Trophoblast cell (in vitro differentiated cells and primary cell): ENCODE results near the gene ARMC3.

ENCODE experiments used
- DNase-seq, 2 donors: peaks; one replicate each; pipeline ENCODE4 v3.0.0-alpha.2; 2016
- H2AFZ ChIP-seq: 2 replicates; pipeline ENCODE4 v1.6.1; 2013; ENCODE audit warnings: low read length, moderate library complexity, mild to moderate bottlenecking; ENCODE audit not compliant: insufficient read depth, poor library complexity
- H2AK5ac ChIP-seq: 2 replicates; pipeline ENCODE4 v1.6.1; 2013; ENCODE audit warnings: mild to moderate bottlenecking, low read length
- H2BK120ac ChIP-seq: 2 replicates; pipeline ENCODE4 v1.6.1; 2013; ENCODE audit warnings: low read length, mild to moderate bottlenecking, moderate library complexity; ENCODE audit not compliant: insufficient read depth, poor library complexity
- H2BK12ac ChIP-seq: 2 replicates; pipeline ENCODE4 v1.6.1; 2013; ENCODE audit warnings: mild to moderate bottlenecking, low read length, moderate library complexity
- H2BK5ac ChIP-seq: 2 replicates; pipeline ENCODE4 v1.6.1; 2013; ENCODE audit warnings: low read length, low read depth, moderate library complexity, mild to moderate bottlenecking; ENCODE audit not compliant: poor library complexity
- H3K14ac ChIP-seq: 2 replicates; pipeline ENCODE4 v1.6.1; 2013; ENCODE audit warnings: mild to moderate bottlenecking, low read length
- H3K18ac ChIP-seq: 2 replicates; pipeline ENCODE4 v1.6.1; 2013; ENCODE audit warnings: mild to moderate bottlenecking, low read length
- H3K23ac ChIP-seq: 2 replicates; pipeline ENCODE4 v1.6.1; 2013; ENCODE audit warnings: low read length
- H3K27ac ChIP-seq: 2 replicates; pipeline ENCODE4 v1.5.1; 2013; ENCODE audit warnings: low read depth, mild to moderate bottlenecking, inconsistent platforms, low read length, moderate library complexity
- H3K27me3 ChIP-seq: 2 replicates; pipeline ENCODE4 v1.6.1; 2013; ENCODE audit warnings: inconsistent platforms, mild to moderate bottlenecking, low read length, moderate library complexity; ENCODE audit not compliant: insufficient read depth
- H3K36me3 ChIP-seq, 2 experiments: 1 replicate in 1 of 2; 2 replicates in 1 of 2; pipeline ENCODE4 v1.6.1; 2013; ENCODE audit warnings: low read length in 2 of 2, mild to moderate bottlenecking in 2 of 2, moderate library complexity in 1 of 2; ENCODE audit not compliant: insufficient read depth in 2 of 2, control insufficient read depth in 1 of 2
- H3K4ac ChIP-seq: 2 replicates; pipeline ENCODE4 v1.6.1; 2013; ENCODE audit warnings: low read depth, mild to moderate bottlenecking, low read length, moderate library complexity
- H3K4me1 ChIP-seq, 2 experiments: 1 replicate in 1 of 2; 2 replicates in 1 of 2; pipeline ENCODE4 v1.6.1; 2013; ENCODE audit warnings: low read length in 2 of 2, mild to moderate bottlenecking in 2 of 2, moderate library complexity in 1 of 2; ENCODE audit not compliant: insufficient read depth in 2 of 2, control insufficient read depth in 1 of 2
- H3K4me2 ChIP-seq: 2 replicates; pipeline ENCODE4 v1.6.1; 2013; ENCODE audit warnings: inconsistent platforms, mild to moderate bottlenecking, low read length, moderate library complexity
- H3K4me3 ChIP-seq: 2 replicates; pipeline ENCODE4 v1.5.1; 2013; ENCODE audit warnings: mild to moderate bottlenecking, low read depth, low read length, inconsistent platforms
- H3K79me1 ChIP-seq: one replicate; pipeline ENCODE4 v1.6.1; 2013; ENCODE audit warnings: low read length
- H3K79me2 ChIP-seq: 2 replicates; pipeline ENCODE4 v1.6.1; 2013; ENCODE audit warnings: low read length, mild to moderate bottlenecking; ENCODE audit not compliant: control insufficient read depth, insufficient read depth, poor library complexity
- H3K9ac ChIP-seq: 2 replicates; pipeline ENCODE4 v1.6.1; 2013; ENCODE audit warnings: mild to moderate bottlenecking, low read length
- H3K9me3 ChIP-seq: 2 replicates; pipeline ENCODE4 v1.6.1; 2013; ENCODE audit warnings: low read depth, mild to moderate bottlenecking, control low read depth, inconsistent platforms, low read length; ENCODE audit not compliant: insufficient read depth
- H4K12ac ChIP-seq: 2 replicates; pipeline ENCODE4 v1.6.1; 2013; ENCODE audit warnings: low read depth, mild to moderate bottlenecking, low read length, moderate library complexity
- H4K8ac ChIP-seq: 2 replicates; pipeline ENCODE4 v1.6.1; 2013; ENCODE audit warnings: low read depth, mild to moderate bottlenecking, low read length, moderate library complexity
- H4K91ac ChIP-seq: one replicate; pipeline ENCODE4 v1.6.1; 2013; ENCODE audit warnings: low read depth, mild to moderate bottlenecking, low read length, moderate library complexity
- WGBS: extraction: QIAGEN DNeasy Blood & Tissue Kit; methylation state at CpG from one replicate; pipeline ENCODE4 v1.1.7; 2013; ENCODE audit warnings: missing lambda C conversion rate; ENCODE audit not compliant: insufficient read length, insufficient coverage; ENCODE audit errors: extremely low coverage; 5-methylcytosine and 5-hydroxymethylcytosine counted together

Gene ARMC3

DNA sequence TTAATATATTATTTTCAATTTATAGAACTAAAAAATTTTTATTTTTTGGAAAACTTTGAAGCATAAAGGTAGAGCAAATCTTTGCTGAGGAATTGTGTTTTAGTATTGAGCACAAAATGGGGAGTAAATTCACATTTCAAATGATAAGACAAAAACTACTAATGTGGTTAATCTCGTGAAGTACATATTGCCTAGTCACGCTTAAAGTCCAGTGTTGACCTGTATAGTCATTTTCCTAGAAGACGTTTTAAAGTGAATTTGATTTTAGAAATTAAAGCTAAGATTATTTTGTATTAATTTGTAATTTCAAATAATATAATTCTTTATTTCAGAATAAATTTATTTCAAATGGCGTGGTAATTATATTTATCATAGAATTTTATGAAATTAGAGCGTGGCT is 110.3 kb downstream of the ARMC3 start:
- no peak overlapping the region for H3K18ac ChIP-seq

DNA sequence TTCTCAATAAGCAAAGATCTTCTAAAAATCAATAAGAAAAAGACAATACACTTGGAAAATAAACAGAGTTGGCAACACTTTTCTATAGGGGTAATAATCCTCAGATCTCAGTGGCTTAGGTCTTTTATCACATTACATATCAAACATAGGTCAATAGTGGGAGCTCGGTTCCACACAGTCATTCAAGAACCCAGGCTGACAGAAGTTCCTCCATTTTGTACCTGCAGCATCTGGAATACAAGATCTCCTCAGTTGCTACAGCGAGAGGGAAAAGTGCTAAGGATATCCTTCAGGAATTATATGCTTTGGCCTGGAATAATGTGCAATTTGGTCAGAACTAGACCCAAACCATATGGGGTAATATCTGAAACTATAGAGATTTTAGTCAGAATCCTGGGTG is 112.1 kb downstream of the ARMC3 start:
- no peak overlapping the region for H3K18ac ChIP-seq
- no peaks in the 10 kb centered on the region for H3K36me3 ChIP-seq
- DNase-seq = no peak
- no peak overlapping the region for H3K4me3 ChIP-seq
- no peak overlapping the region for H4K8ac ChIP-seq
- no peak overlapping the region for H3K4ac ChIP-seq
- no peak overlapping the region for H3K9ac ChIP-seq
- H3K9me3 ChIP-seq = no peaks in the 10 kb centered on the region
- H3K27ac ChIP-seq = no peak overlapping the region
- H3K4me2 ChIP-seq = no peak overlapping the region
- no peak overlapping the region for H2AFZ ChIP-seq
- no peaks in the 10 kb centered on the region for H3K79me2 ChIP-seq
- no peaks in the 10 kb centered on the region for H3K4me1 ChIP-seq
- no peak overlapping the region for H4K91ac ChIP-seq
- H2BK12ac ChIP-seq = no peak overlapping the region
- no peak overlapping the region for H4K12ac ChIP-seq
- H3K27me3 ChIP-seq = no peaks in the 10 kb centered on the region
- H2AK5ac ChIP-seq = no peak overlapping the region
- no peak overlapping the region for H2BK120ac ChIP-seq
- H3K14ac ChIP-seq = no peak overlapping the region
- no peaks in the 10 kb centered on the region for H3K79me1 ChIP-seq
- no peak overlapping the region for H3K23ac ChIP-seq
- no peak overlapping the region for H2BK5ac ChIP-seq
- WGBS = no CpG with 5 or more reads among the region's 2 CpGs

More for the DNA sequence above, 110.3 kb downstream of the ARMC3 start:
- H4K91ac ChIP-seq = no peak overlapping the region
- H3K4me2 ChIP-seq = no peak overlapping the region
- no peak overlapping the region for H2BK120ac ChIP-seq
- no peaks in the 10 kb centered on the region for H3K27me3 ChIP-seq
- no peak overlapping the region for H3K4ac ChIP-seq
- no peak overlapping the region for H2BK5ac ChIP-seq
- no peak overlapping the region for H3K27ac ChIP-seq
- no peaks in the 10 kb centered on the region for H3K79me1 ChIP-seq
- no peak overlapping the region for H2BK12ac ChIP-seq
- H3K4me3 ChIP-seq = no peak overlapping the region
- no peaks in the 10 kb centered on the region for H3K79me2 ChIP-seq
- H4K8ac ChIP-seq = no peak overlapping the region
- WGBS = no CpG with 5 or more reads among the region's 5 CpGs
- no peak overlapping the region for H4K12ac ChIP-seq
- H2AK5ac ChIP-seq = no peak overlapping the region
- H3K36me3 ChIP-seq = no peaks in the 10 kb centered on the region
- H3K4me1 ChIP-seq = no peaks in the 10 kb centered on the region
- H3K14ac ChIP-seq = no peak overlapping the region
- H3K9me3 ChIP-seq = no peaks in the 10 kb centered on the region
- no peak overlapping the region for H3K23ac ChIP-seq
- DNase-seq = no peak
- no peak overlapping the region for H3K9ac ChIP-seq
- no peak overlapping the region for H2AFZ ChIP-seq

DNA sequence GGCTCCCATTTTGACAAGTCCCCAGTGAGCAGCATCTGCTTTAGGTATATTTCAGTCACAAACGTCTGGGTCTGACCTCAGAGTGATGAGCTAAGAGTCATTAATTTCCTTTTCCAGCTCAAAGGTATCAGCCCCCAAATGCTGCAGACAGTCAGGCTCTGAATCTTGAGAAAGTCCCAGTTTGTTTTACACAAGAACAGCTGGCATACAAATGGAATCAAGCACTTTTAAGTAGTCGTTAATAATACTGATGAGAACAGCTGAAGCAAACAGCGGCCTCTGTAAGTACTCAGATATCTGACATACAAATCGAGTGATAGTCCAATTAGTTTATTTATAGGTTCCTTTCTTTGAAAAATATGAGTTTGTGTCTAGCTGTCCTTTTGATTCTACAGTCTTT is 118.2 kb downstream of the ARMC3 start:
- H3K4me1 ChIP-seq = peaks cover 3 to 4% of the 10 kb centered on the region in 2 experiments
- no peaks in the 10 kb centered on the region for H3K9me3 ChIP-seq
- H4K8ac ChIP-seq = no peak overlapping the region
- no peak overlapping the region for H3K4me3 ChIP-seq
- H2BK12ac ChIP-seq = no peak overlapping the region
- H3K79me2 ChIP-seq = no peaks in the 10 kb centered on the region
- H2AK5ac ChIP-seq = no peak overlapping the region
- H4K12ac ChIP-seq = no peak overlapping the region
- no CpG with 5 or more reads among the region's 4 CpGs for WGBS
- H2BK120ac ChIP-seq = no peak overlapping the region
- H3K4me2 ChIP-seq = no peak overlapping the region
- no peak overlapping the region for H3K14ac ChIP-seq
- H3K23ac ChIP-seq = no peak overlapping the region
- H4K91ac ChIP-seq = no peak overlapping the region
- H3K36me3 ChIP-seq = no peaks in the 10 kb centered on the region
- DNase-seq = no peak
- H3K18ac ChIP-seq = no peak overlapping the region
- no peak overlapping the region for H3K4ac ChIP-seq
- H2AFZ ChIP-seq = no peak overlapping the region
- no peak overlapping the region for H2BK5ac ChIP-seq
- H3K9ac ChIP-seq = no peak overlapping the region
- no peak overlapping the region for H3K27ac ChIP-seq
- no peaks in the 10 kb centered on the region for H3K79me1 ChIP-seq
- no peaks in the 10 kb centered on the region for H3K27me3 ChIP-seq

DNA sequence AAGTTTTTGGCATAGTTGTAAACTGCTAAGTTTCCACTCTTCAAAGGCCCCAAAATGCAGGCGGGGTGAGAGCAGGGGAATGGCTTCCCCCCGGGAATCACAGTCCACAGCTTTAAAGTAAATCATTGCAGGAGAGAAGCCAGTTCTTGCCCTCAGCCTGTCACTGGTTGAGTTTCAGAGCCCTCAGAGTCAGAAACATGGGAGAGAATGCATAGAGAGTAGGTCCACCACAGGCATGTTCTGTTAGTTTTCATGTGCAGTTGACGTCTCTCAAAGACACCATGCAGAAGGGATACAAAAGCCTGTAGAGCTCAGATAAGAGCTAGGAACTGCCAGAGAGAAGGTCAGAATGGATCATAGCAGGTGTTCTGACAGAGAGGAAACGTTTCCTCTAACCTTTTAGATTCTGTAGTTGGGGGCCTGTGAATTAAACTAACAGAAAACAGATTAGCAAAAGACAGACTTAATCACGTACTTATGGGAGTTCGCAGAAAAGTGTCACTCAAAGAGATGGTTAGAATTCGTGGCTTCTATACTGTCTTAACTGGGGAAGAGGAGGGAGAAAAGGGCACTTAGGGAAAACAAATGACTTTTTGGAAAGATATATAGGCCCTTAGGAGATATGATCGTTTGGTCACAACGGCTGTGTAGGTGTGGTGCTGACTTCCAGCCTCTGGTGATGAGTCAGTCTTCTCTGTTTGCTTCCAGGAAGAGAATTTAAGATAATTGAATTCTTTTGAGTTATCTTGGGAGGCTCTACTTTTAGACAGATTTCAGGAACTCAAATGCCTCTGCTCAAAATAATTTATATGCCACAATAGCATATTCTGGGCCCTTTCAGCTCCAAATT is 119.6 kb downstream of the ARMC3 start:
- Histone ChIP-seq H3K27me3 (no peaks in the 10 kb centered on the region), H4K91ac (no peak overlapping the region), H3K23ac (no peak overlapping the region), H3K4ac (no peak overlapping the region), H3K9ac (no peak overlapping the region), H2AFZ (no peak overlapping the region), H4K8ac (no peak overlapping the region), H2BK120ac (peak overlapping the region; percentile 43), H3K18ac (no peak overlapping the region), H2BK12ac (no peak overlapping the region), H3K27ac (no peak overlapping the region), H4K12ac (no peak overlapping the region), H2BK5ac (no peak overlapping the region), H3K36me3 (no peaks in the 10 kb centered on the region), H3K9me3 (no peaks in the 10 kb centered on the region), H3K79me1 (peaks cover 7% of the 10 kb centered on the region), H3K4me1 (peaks cover 8 to 12% of the 10 kb centered on the region in 2 experiments), H3K79me2 (no peaks in the 10 kb centered on the region), H3K14ac (no peak overlapping the region), H2AK5ac (no peak overlapping the region), H3K4me2 (no peak overlapping the region), H3K4me3 (no peak overlapping the region)
- peak; percentile 29 to 57 for DNase-seq
- whole genome bisulfite sequencing = no CpG with 5 or more reads among the region's 9 CpGs
